T-cell (primary cell): ENCODE results near the gene CADM2. TPM values are rescaled to one million over a fixed set of nuclear protein-coding genes. Genes with fewer than 3 reads are reported as not detected.
A peak's percentile ranks its signal among the peaks of the same experiment; 100 is the strongest.

ENCODE experiments used
- ATAC-seq, 4 experiments: fragments of 200-7000 bp in 3 of 4; fragments of 150-1000 bp in 1 of 4; cut with Tn5 transposase; replicated peaks in 1 of 4; 1 replicate in 3 of 4; 2 replicates in 1 of 4; pipeline ENCODE4 v1.10.0; 2021; ENCODE audit warnings: moderate library complexity in 3 of 4, mild to moderate bottlenecking in 2 of 4, moderate number of reproducible peaks in 1 of 4
- CTCF ChIA-PET, 2 donors: fragments of 300-600 bp; sonication (Branson Sonifier 250); formaldehyde crosslinking; loops; one replicate each; lab custom pipeline; 2022; ENCODE audit warnings: antibody characterized with exemption in 2 of 2; lab: Charles Lee
- POLR2A ChIA-PET, 2 donors: fragments of 300-600 bp; sonication (Branson Sonifier 250); formaldehyde crosslinking; loops; one replicate each; lab custom pipeline; 2022; ENCODE audit warnings: antibody characterized with exemption in 2 of 2; lab: Charles Lee
- DNase-seq, 35 experiments: peaks; one replicate each; pipeline versions ENCODE4 v3.0.0 to v3.0.0-alpha.2; 2013 to 2023
- H3K27ac ChIP-seq: one replicate; pipeline ENCODE4 v1.5.1; 2013; ENCODE audit warnings: low read length
- H3K27me3 ChIP-seq, 2 experiments: replicated peaks in 1 of 2; 1 replicate in 1 of 2; 2 replicates in 1 of 2; pipeline versions ENCODE4 v1.6.1 to v1.7.0; 2013; ENCODE audit warnings: low read length in 1 of 2, mixed read lengths in 1 of 2; ENCODE audit not compliant: control insufficient read depth in 2 of 2, insufficient read depth in 2 of 2; ENCODE audit errors: extremely low read depth in 1 of 2
- H3K36me3 ChIP-seq, 2 donors: 1 replicate in 1 of 2; 2 replicates in 1 of 2; pipeline versions ENCODE4 v1.6.1 to v1.7.0; 2013; ENCODE audit warnings: low read length in 1 of 2; ENCODE audit not compliant: control insufficient read depth in 2 of 2, insufficient read depth in 1 of 2; ENCODE audit errors: extremely low read depth in 1 of 2
- H3K4me1 ChIP-seq, 2 experiments: 1 replicate in 1 of 2; 2 replicates in 1 of 2; pipeline versions ENCODE4 v1.6.1 to v1.7.0; 2013; ENCODE audit warnings: low read length in 2 of 2, mixed read lengths in 1 of 2; ENCODE audit not compliant: insufficient read depth in 2 of 2, control insufficient read depth in 1 of 2; ENCODE audit errors: extremely low read depth in 1 of 2
- H3K4me3 ChIP-seq, 2 donors: 1 replicate in 1 of 2; 2 replicates in 1 of 2; pipeline versions ENCODE4 v1.5.1 to v1.7.0; 2013; ENCODE audit warnings: mild to moderate bottlenecking in 2 of 2, low read length in 1 of 2, moderate library complexity in 1 of 2; ENCODE audit not compliant: control insufficient read depth in 1 of 2; ENCODE audit errors: extremely low read depth in 1 of 2
- H3K9me3 ChIP-seq: 2 replicates; pipeline ENCODE4 v1.7.0; 2013
- H3K27ac Mint-ChIP-seq, 2 donors: one replicate each; pipeline ENCODE4 v1.8.0; 2020 to 2021; ENCODE audit warnings: mild to moderate bottlenecking in 2 of 2, mixed read lengths in 2 of 2
- H3K27me3 Mint-ChIP-seq, 2 donors: one replicate each; pipeline ENCODE4 v1.8.0; 2021 to 2022; ENCODE audit warnings: mixed read lengths in 2 of 2
- H3K36me3 Mint-ChIP-seq: one replicate; pipeline ENCODE4 v1.8.0; 2021; ENCODE audit warnings: mixed read lengths
- H3K4me1 Mint-ChIP-seq, 3 donors: one replicate each; pipeline ENCODE4 v1.8.0; 2020 to 2022; ENCODE audit warnings: mixed read lengths in 3 of 3, mild to moderate bottlenecking in 1 of 3
- H3K4me3 Mint-ChIP-seq, 3 donors: one replicate each; pipeline ENCODE4 v1.8.0; 2020 to 2022; ENCODE audit warnings: mild to moderate bottlenecking in 3 of 3, mixed read lengths in 3 of 3, moderate library complexity in 3 of 3
- H3K9me3 Mint-ChIP-seq, 3 donors: one replicate each; pipeline ENCODE4 v1.8.0; 2020 to 2022; ENCODE audit warnings: mixed read lengths in 3 of 3
- WGBS: methylation state at CpG from one replicate; pipeline ENCODE4 v1.1.5; 2013; ENCODE audit warnings: missing lambda C conversion rate; ENCODE audit not compliant: insufficient coverage; 5-methylcytosine and 5-hydroxymethylcytosine counted together
- total RNA-seq, 35 experiments: library from RNA in 6 of 35; stranded (reverse) in 6 of 35; fragments of 120-200 nt in 1 of 35; gene quantifications; one replicate each; pipeline versions ENCODE4 v1.2.1 to v1.2.4 and lab custom pipeline; 2013 to 2026

CADM2 gene
- total RNA-seq, 5 donors from 2014 or later (not counting 1 experiment from before 2014, with no cell fraction given), result 0.23 to 0.25 TPM; not detected in 3

DNA sequence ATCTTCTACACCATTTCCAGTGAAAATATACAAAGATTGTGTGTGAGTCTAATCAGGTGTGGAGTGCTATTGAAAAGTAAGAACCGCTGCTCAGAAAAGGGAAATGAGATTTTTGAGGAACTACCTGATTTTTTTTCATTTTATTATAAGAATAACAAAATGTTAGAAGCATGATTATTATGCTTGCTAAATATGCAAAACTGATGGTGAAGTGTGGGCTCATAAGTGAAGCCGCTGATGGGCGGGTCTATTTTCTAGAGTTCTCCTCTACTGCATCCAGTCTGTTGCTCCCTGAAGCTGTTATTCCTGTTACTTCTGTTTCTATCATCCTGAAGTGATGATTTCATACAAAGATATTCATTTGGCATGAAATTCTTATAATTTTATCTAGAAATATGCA, 612.0 kb downstream of the CADM2 start:
- 100% methylated on average over 1 of the region's 3 CpGs for WGBS
- no peaks in the 10 kb centered on the region for H3K4me1 Mint-ChIP-seq
- Histone ChIP-seq H3K27ac (no peak overlapping the region), H3K27me3 (no peaks in the 10 kb centered on the region), H3K4me3 (no peak overlapping the region), H3K9me3 (no peaks in the 10 kb centered on the region), H3K36me3 (no peaks in the 10 kb centered on the region), H3K4me1 (no peaks in the 10 kb centered on the region)
- peaks cover 0 to 4% (median 0%) of the 10 kb centered on the region in 3 donors for H3K9me3 Mint-ChIP-seq
- CTCF ChIA-PET, result no interaction called here
- ATAC-seq (no peak), DNase-seq (no peak)
- no peaks in the 10 kb centered on the region for H3K36me3 Mint-ChIP-seq
- POLR2A ChIA-PET, result no interaction called here
- H3K4me3 Mint-ChIP-seq, result no peak overlapping the region
- no peak overlapping the region for H3K27ac Mint-ChIP-seq
- no peaks in the 10 kb centered on the region for H3K27me3 Mint-ChIP-seq

DNA sequence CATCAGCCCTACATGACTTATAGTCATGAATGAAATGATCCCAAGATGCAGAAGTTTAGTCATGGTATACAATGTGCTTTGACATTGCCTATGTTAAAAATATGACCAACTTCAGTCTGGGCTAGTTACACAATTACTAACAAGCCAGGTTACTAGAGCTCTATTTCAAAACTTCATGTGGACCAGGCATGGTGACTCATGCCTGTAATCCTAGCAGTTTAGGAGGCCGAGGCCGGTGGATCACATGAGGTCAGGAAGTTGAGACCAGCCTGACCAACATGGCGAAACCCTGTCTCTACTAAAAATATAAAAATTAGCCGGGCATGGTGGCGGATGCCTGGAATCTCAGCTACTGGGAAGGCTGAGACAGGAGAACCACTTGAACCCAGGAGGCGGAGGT, 613.0 kb downstream of the CADM2 start:
- DNase-seq (no peak), ATAC-seq (no peak)
- Histone ChIP-seq H3K4me1 (no peaks in the 10 kb centered on the region), H3K27ac (no peak overlapping the region), H3K27me3 (no peaks in the 10 kb centered on the region), H3K9me3 (no peaks in the 10 kb centered on the region), H3K36me3 (no peaks in the 10 kb centered on the region), H3K4me3 (no peak overlapping the region)
- WGBS, result 82% methylated on average over 3 of the region's 6 CpGs
- Mint-ChIP-seq H3K4me1 (no peaks in the 10 kb centered on the region), H3K27me3 (no peaks in the 10 kb centered on the region), H3K4me3 (no peak overlapping the region), H3K9me3 (peaks cover 0 to 4% (median 0%) of the 10 kb centered on the region in 3 donors), H3K27ac (no peak overlapping the region), H3K36me3 (no peaks in the 10 kb centered on the region)
- ChIA-PET CTCF (no interaction called here), POLR2A (no interaction called here)

DNA sequence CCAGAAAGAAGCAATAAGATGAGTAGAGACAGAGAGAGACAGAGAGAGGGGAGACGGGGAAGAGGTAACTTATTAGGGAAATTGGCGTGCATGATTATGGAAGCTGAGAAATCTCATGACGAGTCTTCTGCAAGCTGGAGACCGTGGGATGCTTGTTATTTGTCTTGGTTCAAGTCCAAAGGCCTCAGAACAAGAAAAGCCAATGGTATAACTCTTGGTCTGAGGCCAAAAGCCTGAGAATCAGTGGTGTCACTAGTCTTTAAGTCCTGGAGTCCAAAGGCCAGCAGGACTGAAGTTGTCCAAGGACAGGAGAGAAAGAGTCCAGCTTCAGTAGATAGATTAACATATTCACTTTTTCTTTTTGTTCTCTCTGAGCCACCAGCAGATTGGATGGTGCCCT, 613.6 kb downstream of the CADM2 start:
- peaks cover 0 to 4% (median 0%) of the 10 kb centered on the region in 3 donors for H3K9me3 Mint-ChIP-seq
- no peak for ATAC-seq
- no peak overlapping the region for H3K27ac Mint-ChIP-seq
- ChIA-PET CTCF (no interaction called here), POLR2A (no interaction called here)
- H3K4me3 Mint-ChIP-seq, result no peak overlapping the region
- WGBS, result 77% methylated on average over 4 of the region's 4 CpGs
- no peak overlapping the region for H3K27ac ChIP-seq
- H3K36me3 ChIP-seq, result no peaks in the 10 kb centered on the region
- H3K4me3 ChIP-seq, result no peak overlapping the region
- H3K9me3 ChIP-seq, result no peaks in the 10 kb centered on the region
- H3K4me1 ChIP-seq, result no peaks in the 10 kb centered on the region
- H3K36me3 Mint-ChIP-seq, result no peaks in the 10 kb centered on the region
- H3K27me3 ChIP-seq, result no peaks in the 10 kb centered on the region
- no peak for DNase-seq
- H3K27me3 Mint-ChIP-seq, result no peaks in the 10 kb centered on the region
- H3K4me1 Mint-ChIP-seq, result no peaks in the 10 kb centered on the region

DNA sequence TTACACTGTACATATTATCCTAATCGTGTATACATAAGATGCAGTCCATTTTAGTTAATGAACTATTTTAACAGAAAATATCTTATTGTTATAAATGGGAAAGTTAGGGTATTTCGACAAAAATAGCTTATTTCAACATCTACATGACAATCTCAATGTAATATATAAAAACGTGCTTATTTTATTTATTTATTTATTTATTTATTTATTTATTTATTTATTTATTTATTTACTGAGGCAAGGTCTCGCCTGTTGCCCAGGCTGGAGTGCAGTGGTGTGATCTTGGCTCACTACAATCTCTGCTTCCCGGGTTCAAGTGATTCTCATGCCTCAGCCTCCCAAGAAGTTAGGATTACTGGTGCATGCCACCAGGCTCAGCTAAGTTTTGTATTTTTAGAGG, 614.2 kb downstream of the CADM2 start:
- ATAC-seq, result no peak
- DNase-seq, result no peak
- H3K4me1 ChIP-seq, result no peaks in the 10 kb centered on the region
- no peaks in the 10 kb centered on the region for H3K4me1 Mint-ChIP-seq
- no peak overlapping the region for H3K4me3 ChIP-seq
- H3K27ac Mint-ChIP-seq, result no peak overlapping the region
- H3K36me3 Mint-ChIP-seq, result no peaks in the 10 kb centered on the region
- no peaks in the 10 kb centered on the region for H3K27me3 Mint-ChIP-seq
- H3K36me3 ChIP-seq, result no peaks in the 10 kb centered on the region
- no peaks in the 10 kb centered on the region for H3K9me3 ChIP-seq
- WGBS, result 100% methylated on average over 1 of the region's 5 CpGs
- no peaks in the 10 kb centered on the region for H3K27me3 ChIP-seq
- ChIA-PET CTCF (no interaction called here), POLR2A (no interaction called here)
- peaks cover 0 to 4% (median 0%) of the 10 kb centered on the region in 3 donors for H3K9me3 Mint-ChIP-seq
- no peak overlapping the region for H3K27ac ChIP-seq
- H3K4me3 Mint-ChIP-seq, result no peak overlapping the region

DNA sequence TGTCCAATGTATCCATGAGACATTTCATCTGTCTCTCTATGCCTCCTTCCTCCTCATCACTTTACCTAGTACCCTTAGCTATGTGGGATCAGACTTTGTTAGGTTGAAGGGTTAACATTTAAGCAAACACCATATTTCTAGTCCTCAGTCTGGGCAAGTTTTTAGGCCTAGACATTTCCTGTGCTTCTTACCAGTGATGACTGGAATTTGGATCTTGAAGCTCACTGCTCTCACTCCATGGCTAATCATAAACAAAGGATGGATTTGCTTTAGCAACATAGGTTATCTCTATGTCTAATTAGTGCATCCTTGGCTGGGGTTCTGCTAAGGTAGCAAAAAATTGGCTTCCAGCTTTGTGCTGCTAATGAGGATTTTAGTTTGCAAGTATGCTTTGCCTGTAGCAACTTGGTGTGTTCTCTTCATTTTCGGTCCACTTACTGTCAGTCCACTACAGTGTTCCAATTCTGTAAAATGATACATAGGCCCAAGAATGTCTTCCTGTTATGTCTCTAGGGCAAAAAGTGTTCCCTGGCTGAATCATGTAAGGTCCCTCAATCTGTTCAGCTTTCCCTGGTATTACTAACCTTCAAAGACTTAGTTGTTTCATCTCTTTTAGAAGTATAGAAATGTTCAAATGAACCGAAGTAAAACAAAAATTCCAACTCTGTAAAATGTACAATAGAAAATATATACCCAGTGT, 615.4 kb downstream of the CADM2 start:
- Mint-ChIP-seq H3K9me3 (peaks cover 0 to 4% (median 0%) of the 10 kb centered on the region in 3 donors), H3K27me3 (no peaks in the 10 kb centered on the region), H3K36me3 (no peaks in the 10 kb centered on the region), H3K4me1 (no peaks in the 10 kb centered on the region), H3K27ac (no peak overlapping the region), H3K4me3 (no peak overlapping the region)
- no peak overlapping the region for H3K27ac ChIP-seq
- ChIA-PET CTCF (interaction anchor here in 1 of 2 donors (1.7 kb wide), 1 partner anchor 10 kb away, joined by 5 read pairs; no protein-coding TSS in a partner anchor), POLR2A (interaction anchor here in 1 of 2 donors (0.6 kb wide), 1 partner anchor 77 kb away, joined by 10 read pairs; no protein-coding TSS in a partner anchor)
- WGBS, result no CpG with 5 or more reads among the region's 2 CpGs
- H3K4me3 ChIP-seq, result no peak overlapping the region
- H3K4me1 ChIP-seq, result no peaks in the 10 kb centered on the region
- H3K27me3 ChIP-seq, result no peaks in the 10 kb centered on the region
- ATAC-seq (no peak), DNase-seq (no peak)
- no peaks in the 10 kb centered on the region for H3K36me3 ChIP-seq
- no peaks in the 10 kb centered on the region for H3K9me3 ChIP-seq

DNA sequence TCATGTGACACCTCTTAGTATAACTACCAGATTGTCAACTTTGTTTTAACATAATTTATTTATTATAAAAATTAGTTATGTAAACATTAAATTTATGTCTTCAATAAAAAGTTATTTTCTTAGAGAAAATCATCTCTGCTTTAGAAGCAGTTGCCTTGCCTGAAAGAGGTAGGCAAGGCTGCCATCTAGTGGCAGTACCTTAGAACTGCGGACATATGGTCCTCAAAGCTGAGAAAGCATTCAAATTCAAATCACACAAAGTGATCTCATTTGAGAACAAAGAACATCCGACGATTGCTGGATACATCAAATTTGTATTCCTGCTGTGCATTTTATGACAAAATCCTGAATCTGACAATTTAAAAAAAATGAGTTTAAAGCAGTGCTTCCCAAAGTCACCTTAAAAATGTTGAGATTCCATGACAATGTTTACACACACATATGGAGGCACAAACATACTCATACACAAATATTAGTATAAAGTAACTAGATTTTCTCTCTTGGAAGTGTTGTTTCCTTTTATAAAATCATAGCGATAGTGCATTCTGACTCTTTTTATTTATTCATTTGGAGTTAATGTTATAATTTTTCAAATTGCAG, 617.4 kb downstream of the CADM2 start:
- Histone ChIP-seq H3K4me3 (no peak overlapping the region), H3K27ac (no peak overlapping the region), H3K36me3 (no peaks in the 10 kb centered on the region), H3K4me1 (no peaks in the 10 kb centered on the region), H3K27me3 (no peaks in the 10 kb centered on the region), H3K9me3 (no peaks in the 10 kb centered on the region)
- Mint-ChIP-seq H3K4me1 (no peaks in the 10 kb centered on the region), H3K36me3 (no peaks in the 10 kb centered on the region), H3K27me3 (no peaks in the 10 kb centered on the region), H3K4me3 (no peak overlapping the region), H3K27ac (no peak overlapping the region), H3K9me3 (peaks cover 0 to 4% (median 0%) of the 10 kb centered on the region in 3 donors)
- POLR2A ChIA-PET, result no interaction called here
- peak in 21 of 35 experiments; percentile 1 to 50 (median 5) for DNase-seq
- 8% methylated on average over 3 of the region's 4 CpGs for WGBS
- peak in 1 of 4 experiments; percentile 47 for ATAC-seq
- CTCF ChIA-PET, result interaction anchor here in 1 of 2 donors (0.9 to 1.7 kb wide), 2 partner anchors 12 to 273 kb away, joined by 3 to 5 read pairs; no protein-coding TSS in a partner anchor
